ENCODE measurements around the gene C2orf72.

DNA sequence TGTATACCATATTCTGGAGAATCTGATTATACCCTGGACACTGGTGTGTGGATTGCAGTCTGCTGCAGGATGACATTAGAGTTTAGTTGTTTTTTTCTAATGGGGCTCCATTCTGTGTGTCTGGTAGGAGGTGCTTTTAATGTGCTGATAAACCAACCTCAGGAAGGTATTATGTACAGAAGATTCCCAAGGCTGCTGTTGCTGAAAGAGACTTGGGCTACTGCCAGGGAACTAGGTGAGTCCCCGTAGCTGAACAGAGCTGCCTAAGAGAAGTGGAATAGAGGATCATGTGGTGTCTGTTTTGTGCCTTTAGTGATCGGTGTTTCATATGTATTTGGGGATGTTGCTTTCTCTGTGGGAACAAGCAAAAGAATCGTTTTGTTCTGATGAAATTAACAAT lies 24.9 kb upstream of the C2orf72 start:
- TF ChIP-seq, protein P1, sequence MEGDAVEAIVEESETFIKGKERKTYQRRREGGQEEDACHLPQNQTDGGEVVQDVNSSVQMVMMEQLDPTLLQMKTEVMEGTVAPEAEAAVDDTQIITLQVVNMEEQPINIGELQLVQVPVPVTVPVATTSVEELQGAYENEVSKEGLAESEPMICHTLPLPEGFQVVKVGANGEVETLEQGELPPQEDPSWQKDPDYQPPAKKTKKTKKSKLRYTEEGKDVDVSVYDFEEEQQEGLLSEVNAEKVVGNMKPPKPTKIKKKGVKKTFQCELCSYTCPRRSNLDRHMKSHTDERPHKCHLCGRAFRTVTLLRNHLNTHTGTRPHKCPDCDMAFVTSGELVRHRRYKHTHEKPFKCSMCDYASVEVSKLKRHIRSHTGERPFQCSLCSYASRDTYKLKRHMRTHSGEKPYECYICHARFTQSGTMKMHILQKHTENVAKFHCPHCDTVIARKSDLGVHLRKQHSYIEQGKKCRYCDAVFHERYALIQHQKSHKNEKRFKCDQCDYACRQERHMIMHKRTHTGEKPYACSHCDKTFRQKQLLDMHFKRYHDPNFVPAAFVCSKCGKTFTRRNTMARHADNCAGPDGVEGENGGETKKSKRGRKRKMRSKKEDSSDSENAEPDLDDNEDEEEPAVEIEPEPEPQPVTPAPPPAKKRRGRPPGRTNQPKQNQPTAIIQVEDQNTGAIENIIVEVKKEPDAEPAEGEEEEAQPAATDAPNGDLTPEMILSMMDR (IDR thresholded peaks at IDR 0.05), result no peak
- TF ChIP-seq EP300 (IDR thresholded peaks at IDR 0.05), result no peak
- no peak for TF ChIP-seq POLR2AphosphoS5 (IDR thresholded peaks at IDR 0.05)

Data from sigmoid colon (tissue), 4 donors.